Cardiac fibroblast (primary cell): ENCODE results near the gene CHST15.

Source experiments
- DNase-seq, 2 donors: peaks; one replicate each; pipeline versions ENCODE4 v3.0.0 to v3.0.0-alpha.2; 2010; ENCODE audit warnings: low read depth in 2 of 2
- H3K4me3 ChIP-seq, 2 donors: replicated peaks in 1 of 2; 1 replicate in 1 of 2; 2 replicates in 1 of 2; pipeline ENCODE4 v1.5.1; 2011; ENCODE audit warnings: low read depth in 2 of 2, low read length in 2 of 2, mild to moderate bottlenecking in 2 of 2, moderate library complexity in 1 of 2
- TF ChIP-seq, protein P1 (sequence below): IDR thresholded peaks from one replicate; pipeline ENCODE4 v1.5.1; 2011; ENCODE audit warnings: low read depth, mild to moderate bottlenecking, low read length, inconsistent platforms

Gene CHST15

DNA sequence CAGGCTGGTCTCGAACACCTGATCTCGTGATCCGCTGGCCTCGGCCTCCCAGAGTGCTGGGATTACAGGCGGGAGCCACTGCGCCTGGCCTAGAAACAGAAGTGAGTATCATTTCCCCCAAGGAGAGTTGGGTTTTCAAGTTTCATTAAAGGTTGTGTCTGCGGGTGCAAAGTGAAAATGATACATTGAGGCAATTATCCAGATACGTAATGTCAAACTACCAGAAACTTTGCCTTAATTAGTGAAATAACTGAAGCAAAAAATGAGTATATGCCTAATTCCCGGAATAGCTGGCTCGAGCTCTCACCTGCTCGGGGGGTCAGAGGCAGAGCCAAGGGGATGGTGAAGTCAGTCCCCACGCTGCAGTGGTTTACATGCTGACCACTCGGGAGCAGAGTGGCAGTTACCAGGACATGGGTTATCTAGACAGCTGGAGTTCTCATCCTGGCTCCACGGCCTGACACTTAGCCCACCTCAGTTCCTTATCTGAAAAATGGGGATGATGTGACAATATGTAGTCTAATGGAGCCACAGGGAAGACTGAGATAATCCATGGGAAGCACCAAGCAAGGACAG lies 25.5 kb downstream of the CHST15 start:
- no peak for DNase-seq
- no peak overlapping the region for H3K4me3 ChIP-seq
- TF ChIP-seq, protein P1, sequence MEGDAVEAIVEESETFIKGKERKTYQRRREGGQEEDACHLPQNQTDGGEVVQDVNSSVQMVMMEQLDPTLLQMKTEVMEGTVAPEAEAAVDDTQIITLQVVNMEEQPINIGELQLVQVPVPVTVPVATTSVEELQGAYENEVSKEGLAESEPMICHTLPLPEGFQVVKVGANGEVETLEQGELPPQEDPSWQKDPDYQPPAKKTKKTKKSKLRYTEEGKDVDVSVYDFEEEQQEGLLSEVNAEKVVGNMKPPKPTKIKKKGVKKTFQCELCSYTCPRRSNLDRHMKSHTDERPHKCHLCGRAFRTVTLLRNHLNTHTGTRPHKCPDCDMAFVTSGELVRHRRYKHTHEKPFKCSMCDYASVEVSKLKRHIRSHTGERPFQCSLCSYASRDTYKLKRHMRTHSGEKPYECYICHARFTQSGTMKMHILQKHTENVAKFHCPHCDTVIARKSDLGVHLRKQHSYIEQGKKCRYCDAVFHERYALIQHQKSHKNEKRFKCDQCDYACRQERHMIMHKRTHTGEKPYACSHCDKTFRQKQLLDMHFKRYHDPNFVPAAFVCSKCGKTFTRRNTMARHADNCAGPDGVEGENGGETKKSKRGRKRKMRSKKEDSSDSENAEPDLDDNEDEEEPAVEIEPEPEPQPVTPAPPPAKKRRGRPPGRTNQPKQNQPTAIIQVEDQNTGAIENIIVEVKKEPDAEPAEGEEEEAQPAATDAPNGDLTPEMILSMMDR: no peak

DNA sequence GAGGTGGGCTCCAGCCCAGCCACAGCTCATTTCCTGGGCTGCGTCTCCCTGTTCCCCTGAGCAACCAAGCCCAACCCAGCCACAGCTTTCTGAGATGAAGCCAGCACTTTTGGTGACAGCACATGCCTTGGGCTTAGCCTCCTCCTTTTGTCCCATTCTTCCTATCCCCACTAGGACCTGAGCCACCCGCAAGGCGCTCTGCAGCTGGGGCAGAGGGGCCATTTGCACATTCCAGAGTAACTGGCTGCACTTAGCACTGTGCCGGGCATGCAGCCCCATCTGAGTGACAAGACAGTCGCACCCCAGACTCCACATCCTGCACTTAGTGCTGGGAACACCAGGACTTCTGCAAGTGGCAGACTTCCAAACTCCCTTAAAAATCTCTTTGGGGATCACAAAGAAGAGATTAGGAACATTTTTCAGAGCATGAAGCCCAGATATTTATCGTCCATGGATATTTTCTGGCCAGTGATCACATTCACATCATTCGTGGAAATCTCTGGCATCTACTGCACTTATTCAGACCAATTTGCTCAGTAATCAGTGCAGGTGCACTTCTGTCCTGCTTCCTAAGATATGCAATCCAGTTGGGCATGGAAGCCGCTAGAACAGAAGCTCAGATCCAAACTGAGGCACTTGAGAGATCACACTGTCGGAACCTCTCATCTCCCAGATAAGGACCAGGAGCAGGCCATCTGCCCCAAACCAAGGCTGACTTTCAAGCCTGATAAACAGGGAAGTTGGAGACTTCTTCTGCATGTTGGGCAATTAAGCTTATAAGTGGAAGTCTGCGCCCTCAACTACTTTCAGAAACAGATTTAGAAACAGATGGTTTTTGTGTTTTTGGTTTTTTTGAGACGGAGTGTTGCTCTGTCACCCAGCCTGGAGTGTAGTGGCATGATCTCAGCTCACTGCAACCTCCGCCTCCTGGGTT lies 26.4 kb downstream of the CHST15 start:
- no peak for DNase-seq
- no peak overlapping the region for H3K4me3 ChIP-seq

DNA sequence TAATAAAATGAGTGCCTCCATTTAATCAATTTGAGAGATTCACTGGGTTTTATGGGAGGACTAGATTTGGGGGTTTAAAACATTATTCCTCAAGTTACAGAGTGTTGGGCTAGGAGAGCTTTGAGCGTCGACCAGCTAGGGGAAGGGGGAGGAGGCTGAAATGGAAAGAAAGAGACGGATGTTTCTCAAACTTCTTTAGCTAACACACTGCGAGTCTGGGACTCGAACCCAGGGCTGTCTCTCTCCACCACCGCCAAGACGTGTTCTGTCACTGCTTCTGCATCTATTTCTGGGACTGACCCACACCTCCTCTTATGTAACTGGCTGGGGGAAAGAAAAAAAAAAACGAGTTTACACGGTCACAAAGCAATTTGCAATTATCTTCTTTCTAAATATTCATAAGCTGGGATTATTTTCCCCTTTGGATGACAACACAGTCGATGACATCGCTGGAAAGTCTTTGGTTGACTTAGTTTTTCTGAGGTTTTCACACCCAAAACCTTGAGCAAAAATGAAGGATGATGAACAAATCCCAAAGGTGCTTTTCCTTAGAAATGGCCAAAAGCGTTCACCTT lies 27.2 kb downstream of the CHST15 start:
- no peak overlapping the region for H3K4me3 ChIP-seq
- no peak for DNase-seq
- TF ChIP-seq, protein P1: no peak

More for the DNA sequence above, 26.4 kb downstream of the CHST15 start:
- TF ChIP-seq, protein P1: no peak

DNA sequence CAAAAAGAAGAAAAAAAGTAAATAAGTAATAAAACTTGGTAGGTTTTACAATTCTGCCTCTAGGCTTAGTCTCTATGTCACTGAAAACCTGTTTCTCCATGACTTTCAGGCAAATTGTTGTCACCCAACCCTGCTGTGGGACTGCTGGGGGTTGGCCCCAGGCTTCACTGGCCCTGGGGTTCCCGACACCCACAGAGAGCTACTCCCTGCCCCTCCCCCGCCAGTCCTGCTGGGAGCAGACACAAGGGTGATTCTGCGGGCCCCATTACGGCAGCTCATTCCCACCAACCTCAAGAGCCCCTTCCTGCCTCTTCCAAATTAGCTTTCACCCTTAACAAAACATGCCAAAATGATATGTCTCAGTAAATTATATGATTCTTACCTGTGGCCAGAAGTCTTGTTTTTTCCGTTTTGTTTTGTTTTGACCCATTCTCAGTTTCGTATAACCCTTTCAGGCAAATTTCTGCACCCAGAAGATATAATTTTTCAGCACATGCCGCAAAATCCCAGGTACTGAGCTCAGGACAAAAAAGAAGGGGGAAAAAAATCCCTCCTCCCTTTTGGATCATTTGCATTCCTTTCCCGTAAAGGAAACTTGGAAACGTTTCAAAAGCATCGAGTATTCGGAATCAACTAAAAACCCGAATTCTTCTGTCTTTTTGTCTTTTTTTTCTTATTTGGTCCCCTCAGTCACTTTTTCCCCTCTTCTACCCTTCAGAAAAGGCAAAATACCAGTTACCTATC lies 27.8 kb downstream of the CHST15 start:
- no peak overlapping the region for H3K4me3 ChIP-seq
- TF ChIP-seq, protein P1: no peak
- no peak for DNase-seq

DNA sequence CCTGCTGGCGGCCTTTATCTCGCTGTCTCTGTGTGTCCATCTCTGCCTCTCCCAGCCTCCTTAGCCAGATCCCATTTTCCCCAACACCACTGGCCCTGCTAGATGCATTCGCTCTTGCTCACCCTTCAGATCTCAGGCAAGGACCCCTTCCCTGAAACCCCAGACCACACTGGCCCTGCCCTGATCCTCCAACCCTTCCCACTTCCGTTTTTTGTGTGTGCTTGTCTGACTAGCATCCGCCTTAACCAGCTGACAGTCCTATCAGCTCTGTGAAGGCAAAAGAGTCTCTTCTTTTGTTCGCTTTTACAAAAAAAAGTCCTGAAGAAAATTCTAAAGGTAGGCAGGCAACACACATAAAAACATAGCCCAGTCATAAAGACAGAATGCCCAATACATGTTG lies 28.7 kb downstream of the CHST15 start:
- TF ChIP-seq, protein P1: no peak
- H3K4me3 ChIP-seq: no peak overlapping the region
- DNase-seq: no peak

DNA sequence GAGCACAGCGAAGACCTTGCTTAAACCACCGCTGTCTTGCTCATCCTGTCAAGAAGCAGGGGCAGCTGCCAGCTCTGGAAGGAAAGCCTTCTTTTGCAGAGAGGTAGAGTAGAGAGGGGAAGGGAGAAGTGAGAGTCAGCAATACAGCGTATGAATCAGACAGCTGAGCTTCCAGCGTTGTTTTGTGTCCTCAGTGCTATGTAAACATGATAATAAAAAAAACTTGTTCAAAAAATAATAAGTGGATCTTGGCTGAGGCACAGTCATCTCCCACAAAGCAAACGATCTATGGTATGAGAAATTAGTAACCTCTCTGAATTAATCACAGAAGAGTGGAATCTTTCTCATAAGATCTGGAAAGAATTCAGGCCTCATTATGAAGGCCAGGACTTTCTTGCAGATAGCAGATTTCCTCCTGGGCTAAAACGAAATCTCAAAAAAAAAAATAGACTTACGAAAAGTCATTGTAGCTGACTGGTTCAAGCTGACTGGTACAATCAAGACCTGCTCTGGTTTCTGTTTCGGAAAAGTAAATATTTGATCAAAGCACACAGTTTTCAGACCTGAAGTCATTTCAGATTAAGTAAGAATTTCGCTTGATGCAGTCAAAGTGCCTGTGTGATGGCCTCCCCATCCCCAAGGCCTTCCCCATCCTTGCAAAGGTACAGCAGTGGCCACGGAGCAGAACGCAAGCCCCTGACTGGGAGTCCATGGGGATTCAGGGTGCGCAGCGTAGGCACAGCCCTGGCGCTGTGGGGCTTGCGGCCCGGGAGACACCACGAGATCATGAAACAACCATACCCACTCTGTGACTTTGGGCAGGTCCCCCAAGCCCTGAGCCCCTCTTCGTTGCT lies 29.4 kb downstream of the CHST15 start:
- H3K4me3 ChIP-seq: no peak overlapping the region
- TF ChIP-seq, protein P1: no peak
- peak; percentile 62 to 80 for DNase-seq
